SK-N-SH (cell line): ENCODE results near the gene HSPB9.
"Not testable (repeated sequence)": the region's sequence is repeated elsewhere in the genome, so short reads cannot be mapped to it uniquely, and the experiment has no call there.

Experiments
- SMC3 ChIP-seq: IDR thresholded peaks from 2 replicates; pipeline ENCODE4 v1.6.1; 2012; ENCODE audit warnings: low read depth, low read length, improper control_type of control experiment
- YY1 ChIP-seq: IDR thresholded peaks from 2 replicates; pipeline ENCODE4 v1.4.0; 2012; ENCODE audit warnings: low read depth, mild to moderate bottlenecking
- TF ChIP-seq, protein P1 (sequence below): IDR thresholded peaks from 2 replicates; pipeline ENCODE4 v1.6.1; 2012; ENCODE audit warnings: mild to moderate bottlenecking, low read depth, low read length, moderate library complexity
- TF ChIP-seq, protein P2 (sequence below): IDR thresholded peaks from 2 replicates; pipeline ENCODE4 v1.4.0; 2012; ENCODE audit warnings: low read depth
- TF ChIP-seq, protein P3 (sequence below): fragments of 150-350 bp; IDR thresholded peaks from 2 replicates; pipeline ENCODE4 v1.6.1; 2017; ENCODE audit warnings: antibody characterized with exemption, low read length, low read depth, borderline replicate concordance
- TF ChIP-seq, protein P4 (sequence below): fragments of 200-600 bp; sonication (generic); IDR thresholded peaks from 2 replicates; pipeline ENCODE4 v1.6.1; 2017; ENCODE audit warnings: antibody characterized with exemption, mild to moderate bottlenecking, moderate library complexity

DNA sequence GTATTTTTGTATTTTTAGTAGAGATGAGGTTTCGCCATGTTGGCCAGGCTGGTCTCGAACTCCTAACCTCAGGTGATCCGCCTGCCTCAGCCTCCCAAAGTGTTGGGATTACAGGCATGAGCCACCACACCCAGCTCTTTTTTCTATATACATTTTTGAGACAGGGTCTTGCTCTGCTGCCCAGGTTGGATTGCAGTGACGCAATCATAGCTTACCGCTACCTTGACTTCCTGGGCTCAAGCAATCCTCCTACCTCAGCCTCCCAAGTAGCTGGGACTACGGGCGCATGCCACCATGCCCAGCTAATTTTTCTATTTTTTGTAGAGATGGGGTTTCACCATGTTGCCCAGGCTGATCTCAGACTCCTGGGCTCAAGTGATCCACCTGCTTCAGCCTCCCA is 18.1 kb downstream of the HSPB9 start:
- TF ChIP-seq, protein P1, sequence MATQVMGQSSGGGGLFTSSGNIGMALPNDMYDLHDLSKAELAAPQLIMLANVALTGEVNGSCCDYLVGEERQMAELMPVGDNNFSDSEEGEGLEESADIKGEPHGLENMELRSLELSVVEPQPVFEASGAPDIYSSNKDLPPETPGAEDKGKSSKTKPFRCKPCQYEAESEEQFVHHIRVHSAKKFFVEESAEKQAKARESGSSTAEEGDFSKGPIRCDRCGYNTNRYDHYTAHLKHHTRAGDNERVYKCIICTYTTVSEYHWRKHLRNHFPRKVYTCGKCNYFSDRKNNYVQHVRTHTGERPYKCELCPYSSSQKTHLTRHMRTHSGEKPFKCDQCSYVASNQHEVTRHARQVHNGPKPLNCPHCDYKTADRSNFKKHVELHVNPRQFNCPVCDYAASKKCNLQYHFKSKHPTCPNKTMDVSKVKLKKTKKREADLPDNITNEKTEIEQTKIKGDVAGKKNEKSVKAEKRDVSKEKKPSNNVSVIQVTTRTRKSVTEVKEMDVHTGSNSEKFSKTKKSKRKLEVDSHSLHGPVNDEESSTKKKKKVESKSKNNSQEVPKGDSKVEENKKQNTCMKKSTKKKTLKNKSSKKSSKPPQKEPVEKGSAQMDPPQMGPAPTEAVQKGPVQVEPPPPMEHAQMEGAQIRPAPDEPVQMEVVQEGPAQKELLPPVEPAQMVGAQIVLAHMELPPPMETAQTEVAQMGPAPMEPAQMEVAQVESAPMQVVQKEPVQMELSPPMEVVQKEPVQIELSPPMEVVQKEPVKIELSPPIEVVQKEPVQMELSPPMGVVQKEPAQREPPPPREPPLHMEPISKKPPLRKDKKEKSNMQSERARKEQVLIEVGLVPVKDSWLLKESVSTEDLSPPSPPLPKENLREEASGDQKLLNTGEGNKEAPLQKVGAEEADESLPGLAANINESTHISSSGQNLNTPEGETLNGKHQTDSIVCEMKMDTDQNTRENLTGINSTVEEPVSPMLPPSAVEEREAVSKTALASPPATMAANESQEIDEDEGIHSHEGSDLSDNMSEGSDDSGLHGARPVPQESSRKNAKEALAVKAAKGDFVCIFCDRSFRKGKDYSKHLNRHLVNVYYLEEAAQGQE: not testable (repeated sequence)
- TF ChIP-seq, protein P2, sequence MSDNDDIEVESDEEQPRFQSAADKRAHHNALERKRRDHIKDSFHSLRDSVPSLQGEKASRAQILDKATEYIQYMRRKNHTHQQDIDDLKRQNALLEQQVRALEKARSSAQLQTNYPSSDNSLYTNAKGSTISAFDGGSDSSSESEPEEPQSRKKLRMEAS: not testable (repeated sequence)
- TF ChIP-seq, protein P3, sequence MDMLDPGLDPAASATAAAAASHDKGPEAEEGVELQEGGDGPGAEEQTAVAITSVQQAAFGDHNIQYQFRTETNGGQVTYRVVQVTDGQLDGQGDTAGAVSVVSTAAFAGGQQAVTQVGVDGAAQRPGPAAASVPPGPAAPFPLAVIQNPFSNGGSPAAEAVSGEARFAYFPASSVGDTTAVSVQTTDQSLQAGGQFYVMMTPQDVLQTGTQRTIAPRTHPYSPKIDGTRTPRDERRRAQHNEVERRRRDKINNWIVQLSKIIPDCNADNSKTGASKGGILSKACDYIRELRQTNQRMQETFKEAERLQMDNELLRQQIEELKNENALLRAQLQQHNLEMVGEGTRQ: not testable (repeated sequence)
- TF ChIP-seq SMC3, YY1: not testable (repeated sequence)
- TF ChIP-seq, protein P4, sequence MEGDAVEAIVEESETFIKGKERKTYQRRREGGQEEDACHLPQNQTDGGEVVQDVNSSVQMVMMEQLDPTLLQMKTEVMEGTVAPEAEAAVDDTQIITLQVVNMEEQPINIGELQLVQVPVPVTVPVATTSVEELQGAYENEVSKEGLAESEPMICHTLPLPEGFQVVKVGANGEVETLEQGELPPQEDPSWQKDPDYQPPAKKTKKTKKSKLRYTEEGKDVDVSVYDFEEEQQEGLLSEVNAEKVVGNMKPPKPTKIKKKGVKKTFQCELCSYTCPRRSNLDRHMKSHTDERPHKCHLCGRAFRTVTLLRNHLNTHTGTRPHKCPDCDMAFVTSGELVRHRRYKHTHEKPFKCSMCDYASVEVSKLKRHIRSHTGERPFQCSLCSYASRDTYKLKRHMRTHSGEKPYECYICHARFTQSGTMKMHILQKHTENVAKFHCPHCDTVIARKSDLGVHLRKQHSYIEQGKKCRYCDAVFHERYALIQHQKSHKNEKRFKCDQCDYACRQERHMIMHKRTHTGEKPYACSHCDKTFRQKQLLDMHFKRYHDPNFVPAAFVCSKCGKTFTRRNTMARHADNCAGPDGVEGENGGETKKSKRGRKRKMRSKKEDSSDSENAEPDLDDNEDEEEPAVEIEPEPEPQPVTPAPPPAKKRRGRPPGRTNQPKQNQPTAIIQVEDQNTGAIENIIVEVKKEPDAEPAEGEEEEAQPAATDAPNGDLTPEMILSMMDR: not testable (repeated sequence)
